ENCODE data around the gene SERPINB5.

DNA sequence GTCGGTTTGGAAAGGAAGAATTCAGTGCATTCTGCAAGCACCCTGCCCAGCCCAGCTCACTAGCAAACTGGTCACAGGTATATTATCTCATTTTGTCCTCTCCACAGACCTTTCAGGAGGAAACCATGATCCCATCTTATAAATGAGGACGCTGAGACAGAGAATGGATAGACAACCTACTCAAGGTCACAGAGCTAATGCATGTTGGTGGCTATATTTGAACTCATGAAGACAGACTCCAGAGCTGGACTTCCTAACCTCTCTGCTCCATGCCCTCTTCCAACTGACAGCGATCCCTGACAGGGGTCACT, 29.5 kb downstream of the SERPINB5 start:
- TF ChIP-seq GATA2 (IDR thresholded peaks at IDR 0.05; ENCODE audit: low read depth, low read length) (no peak), GATA3 (IDR thresholded peaks at IDR 0.05; ENCODE audit: low read depth, low read length) (no peak)

Measured in SH-SY5Y (cell line).